ENCODE measurements around the gene TP73.

Gene TP73

DNA sequence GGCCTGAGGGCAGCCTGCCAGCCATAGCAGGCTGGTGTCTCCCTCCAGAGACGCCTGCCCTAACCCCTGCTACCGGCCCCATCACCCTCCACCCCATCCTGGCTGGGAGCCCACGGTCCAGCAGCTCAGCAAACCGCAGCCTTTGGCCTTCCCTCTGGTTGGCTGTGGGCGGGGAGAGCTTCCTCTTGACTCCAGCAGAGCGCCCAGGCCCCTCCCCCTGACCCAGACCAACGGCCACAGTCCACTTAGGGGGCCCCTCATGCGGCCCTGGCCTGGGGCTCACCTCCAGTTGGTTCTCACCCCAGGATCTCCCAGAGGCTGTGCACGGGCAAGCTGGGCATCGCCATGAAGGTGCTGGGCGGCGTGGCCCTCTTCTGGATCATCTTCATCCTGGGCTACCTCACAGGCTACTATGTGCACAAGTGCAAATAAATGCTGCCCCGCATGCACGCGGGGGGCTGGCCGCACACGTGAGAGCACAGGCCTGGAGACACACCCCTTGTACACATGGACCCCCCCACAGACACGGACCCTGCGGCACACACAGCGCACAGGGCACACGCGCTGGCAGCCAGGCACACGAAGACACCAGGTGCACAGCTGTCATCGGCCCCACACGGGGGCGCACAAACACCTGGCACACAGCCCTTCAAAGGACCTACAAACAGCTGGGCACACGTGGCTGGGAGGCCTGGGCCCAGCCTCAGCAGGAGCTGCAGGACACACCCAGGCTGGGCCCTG lies 123.3 kb downstream of the TP73 start:
- TF ChIP-seq, protein P1, sequence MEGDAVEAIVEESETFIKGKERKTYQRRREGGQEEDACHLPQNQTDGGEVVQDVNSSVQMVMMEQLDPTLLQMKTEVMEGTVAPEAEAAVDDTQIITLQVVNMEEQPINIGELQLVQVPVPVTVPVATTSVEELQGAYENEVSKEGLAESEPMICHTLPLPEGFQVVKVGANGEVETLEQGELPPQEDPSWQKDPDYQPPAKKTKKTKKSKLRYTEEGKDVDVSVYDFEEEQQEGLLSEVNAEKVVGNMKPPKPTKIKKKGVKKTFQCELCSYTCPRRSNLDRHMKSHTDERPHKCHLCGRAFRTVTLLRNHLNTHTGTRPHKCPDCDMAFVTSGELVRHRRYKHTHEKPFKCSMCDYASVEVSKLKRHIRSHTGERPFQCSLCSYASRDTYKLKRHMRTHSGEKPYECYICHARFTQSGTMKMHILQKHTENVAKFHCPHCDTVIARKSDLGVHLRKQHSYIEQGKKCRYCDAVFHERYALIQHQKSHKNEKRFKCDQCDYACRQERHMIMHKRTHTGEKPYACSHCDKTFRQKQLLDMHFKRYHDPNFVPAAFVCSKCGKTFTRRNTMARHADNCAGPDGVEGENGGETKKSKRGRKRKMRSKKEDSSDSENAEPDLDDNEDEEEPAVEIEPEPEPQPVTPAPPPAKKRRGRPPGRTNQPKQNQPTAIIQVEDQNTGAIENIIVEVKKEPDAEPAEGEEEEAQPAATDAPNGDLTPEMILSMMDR (IDR thresholded peaks at IDR 0.05; ENCODE audit: low read depth, low read length): no peak
- DNase-seq (ENCODE audit: extremely low read depth, low read depth): peak; percentile 10

DNA sequence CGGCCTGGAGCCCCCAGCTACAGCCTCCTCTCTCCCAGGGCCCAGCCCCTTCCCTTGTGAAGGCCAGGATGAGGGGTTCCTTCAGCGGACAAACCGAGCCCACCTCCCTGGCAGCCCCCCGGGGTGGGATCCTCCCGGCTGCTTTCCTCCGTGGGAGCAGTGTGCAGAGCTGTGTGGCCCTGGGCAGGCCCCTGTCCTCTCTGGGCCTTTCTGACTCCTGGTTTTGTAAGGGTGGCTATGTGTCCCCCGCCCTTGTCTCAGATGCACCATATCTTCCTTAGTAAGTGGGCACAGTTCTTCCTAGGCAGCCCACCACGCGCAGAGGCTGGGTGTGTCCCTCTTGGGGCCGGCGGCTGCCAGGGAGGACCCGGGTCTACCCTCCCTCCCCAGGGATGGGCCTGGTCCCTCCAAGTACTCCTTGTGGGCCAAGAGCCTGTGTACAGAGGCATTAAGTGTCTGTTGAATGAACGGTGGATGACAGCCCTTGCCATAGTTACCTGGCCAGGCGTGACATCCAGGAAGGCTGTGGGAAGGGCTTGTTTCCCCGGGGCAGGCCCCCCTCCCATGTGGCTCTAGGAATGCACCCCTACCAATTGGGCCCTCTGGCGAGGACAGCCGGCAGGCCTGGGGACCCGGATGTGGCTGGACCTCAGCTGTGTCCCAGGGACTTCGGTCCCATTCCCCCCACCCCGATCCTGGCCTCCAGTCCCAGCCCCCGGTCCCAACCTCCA lies 124.1 kb downstream of the TP73 start:
- DNase-seq (ENCODE audit: extremely low read depth, low read depth): no peak
- TF ChIP-seq, protein P1 (IDR thresholded peaks at IDR 0.05; ENCODE audit: low read depth, low read length): no peak

DNA sequence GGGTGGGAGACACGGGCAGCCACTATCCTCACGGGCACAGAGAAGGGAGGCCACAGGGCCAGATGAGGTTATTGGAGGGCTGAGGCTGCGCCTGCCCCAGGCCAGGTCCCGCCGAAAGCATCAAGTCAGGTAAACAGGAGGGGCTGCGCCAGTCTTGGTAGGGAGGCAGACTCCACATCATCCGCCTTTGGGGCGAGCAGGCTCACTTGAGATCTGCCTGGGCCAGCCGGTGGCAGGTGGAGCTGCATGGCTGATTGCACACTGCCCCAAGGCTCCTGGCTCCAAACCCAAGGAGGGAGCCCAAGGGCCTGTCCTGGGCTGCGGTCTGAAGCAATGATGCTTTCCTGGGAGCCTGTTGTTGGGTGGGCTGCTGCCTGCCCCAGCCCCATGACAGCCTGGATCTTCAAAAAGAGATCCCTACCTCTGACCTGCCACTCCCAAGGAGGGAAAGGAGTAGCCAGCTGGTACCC lies 124.8 kb downstream of the TP73 start:
- TF ChIP-seq, protein P1 (IDR thresholded peaks at IDR 0.05; ENCODE audit: low read depth, low read length): no peak
- DNase-seq (ENCODE audit: extremely low read depth, low read depth): no peak

DNA sequence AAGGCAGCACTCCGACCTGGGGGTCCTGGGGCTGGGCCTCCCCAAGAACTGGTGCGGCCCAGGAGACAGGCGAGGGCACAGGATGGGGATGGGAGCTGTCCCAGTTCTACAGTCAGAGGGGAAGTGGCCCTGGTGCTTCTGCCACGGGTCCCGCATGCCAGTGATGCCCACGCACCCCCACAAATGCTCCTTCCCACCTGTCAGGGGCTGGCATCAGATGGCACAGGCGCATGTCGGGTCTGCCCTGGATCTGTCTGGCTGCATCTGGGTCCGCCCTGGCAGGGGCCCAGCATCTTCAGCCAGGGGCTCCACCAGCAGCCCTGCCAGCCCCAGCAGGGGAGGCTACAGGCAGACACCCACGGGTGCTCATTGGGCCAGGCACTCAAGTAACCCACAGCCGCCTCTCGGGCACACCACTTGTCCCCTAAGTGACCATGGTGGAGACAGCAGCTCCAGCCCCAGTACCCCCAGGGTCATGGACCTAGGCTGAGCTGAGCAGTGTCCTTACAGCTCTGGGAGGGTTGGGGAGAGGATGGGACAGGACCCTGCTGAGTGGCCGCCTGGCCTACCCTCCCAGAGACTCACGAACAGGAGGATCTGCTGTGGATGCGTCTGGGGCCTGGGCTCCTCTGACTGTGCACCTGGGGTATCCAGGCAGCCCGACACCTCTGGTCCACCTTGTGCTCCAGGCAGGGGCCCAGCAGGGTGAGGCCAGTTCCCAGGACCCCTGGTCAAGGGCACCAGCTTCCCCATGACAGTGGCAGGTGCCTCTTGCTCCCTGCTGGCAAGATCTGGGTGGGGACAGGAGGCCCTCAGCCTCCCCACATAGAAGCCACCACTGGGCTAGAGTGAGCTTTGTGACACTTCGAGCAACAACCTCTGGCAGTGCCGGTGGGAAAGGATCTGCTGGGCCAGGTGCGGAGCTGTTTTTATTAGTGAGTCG lies 125.6 kb downstream of the TP73 start:
- TF ChIP-seq, protein P1 (IDR thresholded peaks at IDR 0.05; ENCODE audit: low read depth, low read length): no peak
- DNase-seq (ENCODE audit: extremely low read depth, low read depth): no peak

DNA sequence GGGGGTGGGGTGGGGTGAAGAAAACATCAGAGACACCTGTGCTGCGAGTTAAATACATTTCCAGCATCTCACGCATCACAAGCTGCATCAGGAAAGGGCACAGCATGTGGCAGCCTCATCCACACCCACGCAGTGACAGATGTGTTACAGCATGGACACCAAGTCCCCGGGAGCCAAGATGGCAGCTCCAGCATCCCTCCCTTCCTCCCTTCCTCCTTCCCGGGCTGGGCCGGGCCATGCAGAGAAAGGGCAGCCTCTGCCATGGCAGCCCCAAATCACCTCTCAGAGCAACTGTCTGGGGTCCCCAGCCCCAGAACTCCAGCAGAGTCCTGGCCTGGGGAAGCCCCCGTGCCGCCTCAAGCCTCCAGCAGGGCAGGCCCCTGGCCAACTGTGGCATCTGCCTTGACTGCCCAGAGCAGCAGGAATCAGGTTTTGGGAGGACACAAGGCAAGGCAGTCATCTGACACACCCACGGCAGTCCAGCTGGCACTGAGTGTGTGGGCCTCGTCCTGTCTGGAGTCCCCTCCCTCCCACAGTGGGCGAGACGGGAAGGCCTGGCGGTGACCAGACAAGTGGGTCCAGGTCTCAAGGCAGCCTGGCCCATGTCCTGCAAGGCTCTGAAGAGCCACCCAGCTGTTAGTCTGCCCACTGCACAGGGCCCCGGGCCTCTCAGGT lies 126.4 kb downstream of the TP73 start:
- no peak for DNase-seq (ENCODE audit: extremely low read depth, low read depth)
- TF ChIP-seq, protein P1 (IDR thresholded peaks at IDR 0.05; ENCODE audit: low read depth, low read length): no peak

DNA sequence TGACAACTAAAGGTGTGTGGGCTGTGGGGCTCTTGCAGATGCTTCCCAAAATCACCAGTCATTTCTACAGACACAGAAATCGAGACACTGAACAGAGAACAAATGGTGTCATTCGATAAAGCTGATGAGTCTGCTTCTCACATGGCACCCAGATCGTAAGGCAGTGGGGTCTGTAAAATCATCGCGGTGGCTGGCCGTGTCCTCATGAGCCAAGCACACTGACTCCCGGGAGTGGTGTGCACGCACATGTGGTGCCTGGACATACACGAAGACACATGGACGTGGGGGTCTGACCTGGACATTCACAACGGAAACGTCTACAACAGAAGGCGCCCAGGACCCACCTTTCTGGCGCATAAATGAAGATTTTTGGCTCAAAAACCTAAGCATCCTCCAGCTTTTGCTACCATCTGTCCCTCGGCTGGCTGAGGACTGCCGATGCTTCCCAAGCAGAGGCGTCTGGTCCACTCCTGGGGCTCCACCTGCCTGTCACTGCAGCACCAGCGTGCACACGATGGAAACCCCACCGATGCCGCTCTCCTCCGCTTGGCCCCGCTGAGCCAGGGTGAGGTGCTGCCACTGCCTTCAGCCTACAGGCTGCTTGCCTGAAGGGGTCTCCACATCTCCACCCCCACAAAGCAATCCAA lies 127.1 kb downstream of the TP73 start:
- DNase-seq (ENCODE audit: extremely low read depth, low read depth): no peak

More for the DNA sequence above, 127.1 kb downstream of the TP73 start:
- TF ChIP-seq, protein P1 (IDR thresholded peaks at IDR 0.05; ENCODE audit: low read depth, low read length): no peak
